Gastroesophageal sphincter (tissue), 2 donors: ENCODE data around the gene SRPX2.

Experiments used
- POLR2A ChIP-seq, 2 donors: fragments of 450-650 bp; IDR thresholded peaks; one replicate each; pipeline ENCODE4 v1.6.1; 2017; ENCODE audit warnings: antibody characterized with exemption in 2 of 2, mild to moderate bottlenecking in 2 of 2, moderate library complexity in 1 of 2
- POLR2AphosphoS5 ChIP-seq: sonication (generic); formaldehyde crosslinking; IDR thresholded peaks from one replicate; pipeline ENCODE4 v1.6.1; 2017; ENCODE audit warnings: antibody characterized with exemption

- TF ChIP-seq POLR2A (IDR thresholded peaks at IDR 0.05) (peak in 1 of 2 donors; percentile 13), POLR2AphosphoS5 (peak; percentile 36)
These were observed 5.8 kb downstream of the SRPX2 start for GRCh38 chrX:100649550-100650356.
